Stimulated activated CD4-positive, alpha-beta T cell treated with anti-CD3 and anti-CD28 coated beads, Interleukin-15, amount 100 ng/mL, for 1 hour (primary cell): ENCODE results near the gene SYCE3.

Experiments
- DNase-seq, 2 donors: peaks; one replicate each; pipeline ENCODE4 v3.0.0-alpha.2; 2020; ENCODE audit warnings: low read depth in 1 of 2, low spot score in 1 of 2

Gene SYCE3

GRCh38 chr22:50504369-50505211 lies 58.1 kb downstream of the SYCE3 start:
- no peak for DNase-seq

DNA sequence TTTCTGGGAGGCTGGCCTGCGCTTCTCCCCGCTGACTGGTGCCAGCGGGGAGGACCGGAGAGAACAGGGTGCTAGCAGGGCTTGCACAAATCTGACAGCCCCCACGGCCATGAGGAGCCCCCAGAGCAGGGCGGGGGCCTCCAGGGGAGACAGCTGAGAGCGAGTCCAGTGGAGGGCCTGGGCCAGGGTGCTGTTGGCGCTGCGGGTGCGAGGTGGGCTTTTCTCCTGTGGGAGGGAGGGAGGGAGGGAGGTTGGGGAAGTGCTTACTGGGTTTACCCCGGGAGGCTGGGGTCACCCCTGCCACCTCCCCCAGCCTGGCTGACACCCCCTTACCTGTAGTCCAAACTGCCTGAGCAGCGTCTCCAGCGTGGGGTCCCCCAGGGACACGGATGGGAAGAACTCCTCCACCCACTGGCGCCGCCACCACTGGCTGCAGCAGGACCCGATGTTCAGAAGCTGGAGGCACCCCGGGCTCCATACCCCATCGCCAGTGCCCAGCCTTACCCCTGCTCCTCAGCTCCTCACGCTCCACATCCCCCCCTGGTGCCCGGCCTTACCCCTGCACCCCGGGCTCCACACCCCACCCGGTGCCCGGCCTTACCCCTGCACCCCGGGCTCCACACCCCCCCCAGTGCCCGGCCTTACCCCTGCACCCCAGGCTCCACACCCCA lies 59.1 kb downstream of the SYCE3 start:
- no peak for DNase-seq

DNA sequence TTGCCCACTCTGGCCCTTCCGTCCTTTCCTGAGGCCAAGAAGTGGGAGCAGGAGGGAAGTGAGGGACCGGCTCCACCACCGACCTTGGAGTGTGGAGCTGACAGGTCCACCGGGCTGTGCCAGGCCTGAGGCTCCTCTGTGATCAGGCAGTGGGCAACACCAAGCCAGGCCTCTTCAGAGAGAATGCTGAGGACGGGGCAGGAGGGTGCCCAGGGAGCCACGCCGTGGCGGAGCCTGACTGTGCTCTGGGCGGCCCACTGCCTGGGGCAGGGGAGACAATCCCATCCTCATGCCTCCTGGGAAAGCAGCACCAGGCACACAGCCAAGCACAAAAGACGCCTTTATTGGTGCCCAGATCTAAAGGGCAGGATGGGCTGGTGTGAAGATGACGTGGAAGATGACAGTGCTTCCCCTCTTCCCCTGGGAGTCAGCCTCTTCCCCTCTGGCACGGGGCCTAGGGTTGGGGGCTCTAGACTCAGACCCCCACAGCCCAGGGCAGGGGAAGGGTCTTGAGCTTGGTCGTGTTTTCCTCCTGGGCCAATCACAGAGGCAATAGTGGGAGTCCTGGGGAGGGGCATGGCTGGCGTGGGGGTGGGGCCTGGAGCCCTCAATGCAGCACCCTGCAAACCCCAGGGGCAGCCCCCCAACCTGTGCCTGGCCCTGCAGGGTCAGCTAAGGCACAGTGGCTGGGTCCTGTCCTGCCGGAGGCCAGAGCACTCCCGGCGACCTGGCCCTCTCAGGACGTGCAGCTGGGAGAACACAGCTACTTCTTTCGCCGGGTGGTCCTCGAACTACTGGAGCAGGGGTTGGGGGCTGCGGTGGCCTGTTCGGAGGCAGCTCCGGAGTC lies 59.9 kb downstream of the SYCE3 start:
- DNase-seq = no peak

- no peak for DNase-seq
Measured at GRCh38 chr22:50502096-50502495, 60.6 kb downstream of the SYCE3 start.
